ENCODE measurements around the gene ZFHX2. TPM values are rescaled to one million over a fixed set of nuclear protein-coding genes. Genes with fewer than 3 reads are reported as not detected.

The ZFHX2 gene
- total and polyA plus RNA-seq, 2 of the 4 experiments (the other 2 are of a cell fraction), result 0.18 to 0.53 TPM

- Histone ChIP-seq H3K4me1 (ENCODE audit: control insufficient read depth, insufficient read depth, low read length) (peaks cover 6% of the 10 kb centered on the region), H3K23ac (ENCODE audit: low read depth, low read length) (peak overlapping the region; percentile 46; the same call in 1 of the 2 replicates), H3K9ac (ENCODE audit: low read depth, low read length) (no peak overlapping the region), H4K5ac (ENCODE audit: low read depth, low read length) (no peak overlapping the region; the same call in 1 of the 2 replicates), H2AK9ac (replicated peaks; ENCODE audit: low read depth, low read length, poor library complexity) (peak overlapping the region; percentile 61), H2AK5ac (ENCODE audit: low read depth, low read length) (no peak overlapping the region), H3K9me1 (ENCODE audit: insufficient read depth, low read length) (no peaks in the 10 kb centered on the region), H3K4ac (ENCODE audit: low read depth, low read length) (no peak overlapping the region), H2BK15ac (ENCODE audit: low read depth, low read length) (no peak overlapping the region), H3K56ac (ENCODE audit: extremely low read depth, insufficient read depth, low read length) (no peak overlapping the region), H2BK5ac (ENCODE audit: low read depth, low read length, poor library complexity, severe bottlenecking) (no peak overlapping the region), H2BK20ac (ENCODE audit: low read depth, low read length) (no peak overlapping the region), H3K79me1 (ENCODE audit: low read depth in 1 of 2, low read length in 2 of 2) (no peaks in the 10 kb centered on the region), H3K27ac (ENCODE audit: insufficient read depth, low read length) (no peak overlapping the region), H2AFZ (replicated peaks; ENCODE audit: low read length, poor library complexity) (peak overlapping the region; percentile 69), H4K91ac (ENCODE audit: insufficient read depth, low read depth, low read length) (no peak overlapping the region), H2BK120ac (ENCODE audit: low read depth, low read length) (no peak overlapping the region), H3K18ac (ENCODE audit: low read depth, low read length) (no peak overlapping the region), H3K27me3 (ENCODE audit: control insufficient read depth, insufficient read depth, low read length) (no peaks in the 10 kb centered on the region), H4K20me1 (ENCODE audit: insufficient read depth, low read length) (no peaks in the 10 kb centered on the region; the same call in 1 of the 2 replicates), H4K8ac (ENCODE audit: low read depth in 2 of 2, low read length in 2 of 2) (peak overlapping the region in 1 of 2 experiments; percentile 39; a peak in 2 of 4 replicates), H3K14ac (replicated peaks; ENCODE audit: low read depth, low read length) (no peak overlapping the region), H3K4me2 (ENCODE audit: low read depth, low read length) (no peak overlapping the region), H3K4me3 (ENCODE audit: insufficient read depth, low read depth, low read length) (no peak overlapping the region), H3K36me3 (ENCODE audit: control insufficient read depth, insufficient read depth, low read length) (no peaks in the 10 kb centered on the region), H3K9me3 (ENCODE audit: control insufficient read depth, insufficient read depth, low read length) (no peaks in the 10 kb centered on the region)
- dilution Hi-C loops (cut with HindIII; ENCODE audit: low sequenced_read_pairs, unreplicated experiment) (no loop called here), in situ Hi-C loops (cut with MboI; ENCODE audit: low sequenced_read_pairs) (no loop called here), intact Hi-C loops (cut with micrococcal nuclease) (no loop called here)
- 35% methylated on average over 5 of the region's 10 CpGs; no CpG with 5 or more reads in 1 of the 2 experiments for WGBS, 2 experiments (ENCODE audit: extremely low coverage in 2 of 2, insufficient read length in 1 of 2)
- DNase-seq (no peak), ATAC-seq (ENCODE audit: low read depth) (no peak; the same call in 1 of the 2 replicates)
- no TSS peak for BruUV-seq (replicated peaks)
- POLR2A ChIA-PET (ENCODE audit: unreplicated experiment), result interaction anchor here (0.6 kb wide), 1 partner anchor 58 kb away, joined by 3 read pairs; no protein-coding TSS in a partner anchor
- TF ChIP-seq CHD1 (IDR thresholded peaks at IDR 0.05; ENCODE audit: low read depth, low read length) (no peak), RAD21 (IDR thresholded peaks at IDR 0.05; ENCODE audit: low read length) (no peak), RCOR1 (IDR thresholded peaks at IDR 0.05; ENCODE audit: insufficient replicate concordance, low read length) (no peak), MXI1 (IDR thresholded peaks at IDR 0.05; ENCODE audit: borderline replicate concordance, low read depth, low read length) (no peak), NFE2L2 (IDR thresholded peaks at IDR 0.05; ENCODE audit: low read depth, low read length) (no peak), CEBPB (IDR thresholded peaks at IDR 0.05; ENCODE audit: low read depth, low read length) (no peak), USF2 (IDR thresholded peaks at IDR 0.05; ENCODE audit: low read depth, low read length) (no peak), MAZ (IDR thresholded peaks at IDR 0.05; ENCODE audit: borderline replicate concordance, low read depth, low read length) (no peak), SMC3 (IDR thresholded peaks at IDR 0.05; ENCODE audit: low read depth, low read length) (no peak), POLR2A (IDR thresholded peaks at IDR 0.05; ENCODE audit: low read depth, low read length) (no peak), FOS (IDR thresholded peaks at IDR 0.05; ENCODE audit: low read depth, low read length) (no peak), ELK1 (IDR thresholded peaks at IDR 0.05; ENCODE audit: borderline replicate concordance, low read depth, low read length) (no peak), MAFK (IDR thresholded peaks at IDR 0.05; ENCODE audit: low read depth, low read length) (no peak), CTCF (conservative IDR thresholded peaks at IDR 0.05; ENCODE audit: low read depth, low read length) (no peak)
- CTCF ChIA-PET, result interaction anchor here (0.6 kb wide), 1 partner anchor 49 kb away, joined by 3 read pairs; no protein-coding TSS in a partner anchor
Observed at GRCh38 chr14:23538050-23538718, 13.4 kb downstream of the ZFHX2 start.
